GM19351 (cell line): ENCODE data around the gene SRF.
"Not testable (repeated sequence)": the region's sequence is repeated elsewhere in the genome, so short reads cannot be mapped to it uniquely, and the experiment has no call there.

Source experiments
- ATAC-seq: cut with Tn5 transposase; IDR thresholded peaks from one replicate; pipeline ENCODE4 v1.9.1; 2021; ENCODE audit warnings: mild to moderate bottlenecking, moderate library complexity; ENCODE audit not compliant: unreplicated experiment

The SRF gene

DNA sequence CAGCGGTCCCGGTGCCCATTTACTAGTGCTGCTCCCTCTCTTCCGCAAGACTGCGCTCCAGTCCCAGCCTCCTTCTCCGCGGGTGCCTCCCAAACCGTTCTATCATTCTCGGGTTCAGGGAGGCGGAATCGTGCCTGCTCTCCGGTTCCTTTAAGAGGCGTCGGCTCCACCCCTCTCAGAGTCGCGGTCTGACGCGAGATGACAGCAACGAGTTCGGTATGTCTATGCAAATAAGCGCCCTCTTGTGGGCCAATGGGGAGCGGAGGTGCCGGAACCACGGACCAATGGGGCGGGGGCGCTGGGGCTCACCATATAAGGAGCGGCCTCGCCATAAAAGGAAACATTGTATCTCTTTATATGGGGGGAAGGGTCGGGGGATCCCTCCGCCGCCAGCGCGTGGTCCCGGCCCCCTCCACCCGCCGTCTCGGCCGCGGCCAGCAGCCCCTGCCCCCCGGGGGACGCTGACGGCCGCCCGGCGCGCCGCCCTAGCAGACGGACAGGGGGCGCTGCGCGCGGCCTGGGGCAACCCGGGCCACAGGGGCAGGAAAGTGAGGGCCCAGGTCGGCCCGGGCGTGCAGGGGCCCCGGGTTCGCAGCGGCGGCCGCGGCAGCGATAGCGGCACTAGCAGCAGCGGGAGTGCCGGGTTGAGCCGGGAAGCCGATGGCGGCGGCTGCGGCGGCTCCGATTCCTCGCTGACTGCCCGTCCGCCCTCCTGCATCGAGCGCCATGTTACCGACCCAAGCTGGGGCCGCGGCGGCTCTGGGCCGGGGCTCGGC, at the start of gene SRF:
SRF (plus strand) TSS at position 339 of the 776 bp plus-strand sequence; CDS start at position 727, 388 bp downstream.
- ATAC-seq = peak; percentile 59

DNA sequence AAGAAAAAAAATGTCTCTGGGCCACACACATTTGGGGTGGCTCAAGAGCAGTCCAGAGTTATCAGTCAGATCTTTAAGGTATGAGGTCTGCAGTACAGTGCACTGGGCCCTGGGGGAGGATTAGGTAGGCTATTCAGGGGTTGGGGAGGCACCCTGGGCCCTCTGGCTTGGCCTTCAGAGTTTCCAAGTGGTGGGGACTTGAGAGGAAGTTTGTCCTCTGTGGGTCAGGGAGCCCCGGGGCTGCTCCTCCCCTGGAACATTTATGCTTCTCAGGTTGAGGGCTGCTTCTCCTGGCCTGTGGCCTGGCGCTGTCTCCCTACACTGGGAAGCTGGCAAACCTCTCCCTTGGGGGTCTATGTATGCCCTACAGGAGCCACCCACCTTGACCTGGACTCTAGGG, 48.9 kb upstream of the SRF start:
- ATAC-seq = no peak

DNA sequence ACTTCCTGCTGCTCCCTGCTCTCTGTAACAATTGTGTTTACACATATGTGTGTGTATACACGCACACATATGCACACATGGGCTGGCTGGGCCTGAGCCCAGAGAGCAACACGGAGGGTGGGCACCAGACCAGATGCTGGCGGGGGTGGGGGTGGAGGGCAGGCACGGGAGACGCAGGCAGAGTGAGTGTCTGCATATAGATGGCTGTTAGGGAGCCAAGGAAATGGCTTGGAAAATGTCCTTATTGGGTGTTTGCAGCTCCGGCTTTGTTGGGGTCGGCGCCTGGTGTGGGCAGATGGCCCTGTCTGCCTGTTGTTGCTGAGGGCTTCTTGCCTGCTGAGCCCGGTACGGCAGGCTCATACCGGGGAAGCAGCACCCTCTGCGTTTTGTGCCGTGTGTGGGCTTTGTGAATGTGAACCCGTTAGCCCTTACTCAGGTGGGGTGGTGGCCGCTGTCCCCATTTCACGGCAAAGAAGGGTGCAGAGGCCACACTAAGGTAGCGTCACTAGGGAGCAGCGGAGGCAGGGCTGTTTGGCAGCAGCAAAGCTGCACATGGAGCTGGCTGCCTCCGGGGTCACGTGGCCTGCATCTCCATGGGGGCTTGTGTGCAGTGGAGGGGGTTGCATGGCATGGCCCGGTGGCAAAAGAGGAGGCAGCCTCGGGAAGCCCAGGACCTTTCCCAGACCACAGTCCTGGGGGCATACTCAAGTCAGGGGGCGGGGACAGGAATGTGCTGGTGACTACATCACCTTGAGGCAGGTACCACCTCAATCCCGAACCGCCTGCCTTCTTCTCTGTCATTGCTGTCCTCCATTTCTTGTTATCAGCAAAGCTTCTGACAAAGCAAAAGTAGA, 47.4 kb upstream of the SRF start:
- no peak for ATAC-seq

DNA sequence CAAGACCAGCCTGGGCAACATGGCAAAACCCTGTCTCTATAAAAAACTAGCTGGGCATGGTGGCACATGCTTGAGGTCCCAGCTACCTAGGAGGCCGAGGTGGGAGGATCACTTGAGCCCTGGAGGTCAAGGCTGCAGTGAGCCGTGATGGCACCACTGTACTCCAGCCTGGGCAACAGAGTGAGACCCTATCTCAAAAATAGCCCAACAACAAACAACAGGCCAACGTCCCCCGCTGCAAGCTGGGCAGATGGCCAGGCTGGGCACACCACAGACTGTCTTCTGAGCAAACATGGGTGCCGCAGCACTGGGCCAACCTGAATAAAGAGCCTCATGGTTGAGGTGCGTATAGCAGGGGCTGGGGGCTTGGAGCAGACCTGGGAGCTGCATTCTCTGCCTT, 46.6 kb upstream of the SRF start:
- ATAC-seq = no peak

- no peak for ATAC-seq
These were observed 46.0 kb upstream of the SRF start for GRCh38 chr6:43125119-43125518.

DNA sequence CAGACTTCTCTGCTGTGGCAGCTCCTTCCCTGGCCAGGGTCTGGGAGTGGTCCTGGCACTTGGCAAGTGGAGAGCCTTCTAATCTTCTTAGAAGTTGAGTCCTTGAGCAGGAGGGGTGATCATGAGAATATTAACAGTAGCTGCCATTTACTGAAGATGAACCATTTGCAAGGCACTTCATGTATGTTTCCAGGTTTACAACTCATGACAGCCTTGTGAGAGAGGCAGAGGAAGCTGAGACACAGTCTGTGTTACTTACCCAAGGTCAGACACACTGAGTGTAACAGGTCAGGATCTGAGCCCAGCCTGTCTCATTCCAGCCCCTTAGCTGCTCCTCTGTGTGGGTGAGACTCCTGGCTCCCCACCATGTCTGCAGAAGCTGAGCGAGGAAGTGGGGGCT, 45.5 kb upstream of the SRF start:
- no peak for ATAC-seq

DNA sequence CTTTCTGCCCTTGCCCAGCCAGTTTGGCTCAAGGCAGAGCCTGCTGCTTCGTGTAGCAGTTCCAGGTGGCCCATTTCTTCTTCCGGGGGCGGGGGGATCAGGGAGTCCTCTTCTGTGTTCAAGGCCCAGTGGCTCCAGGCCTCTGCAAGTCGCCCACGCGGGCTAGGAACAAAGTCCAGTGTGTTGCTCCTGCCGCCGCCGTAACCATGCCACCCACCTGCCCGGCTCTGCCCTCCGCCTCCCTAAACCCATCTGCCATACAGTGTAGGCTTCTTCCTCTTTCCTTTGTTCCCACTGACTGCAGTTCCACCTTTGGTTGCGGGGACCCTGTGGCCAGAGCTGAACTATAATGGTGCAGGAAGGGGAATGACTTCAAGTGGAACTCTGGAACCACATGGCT, 43.9 kb upstream of the SRF start:
- ATAC-seq = no peak

DNA sequence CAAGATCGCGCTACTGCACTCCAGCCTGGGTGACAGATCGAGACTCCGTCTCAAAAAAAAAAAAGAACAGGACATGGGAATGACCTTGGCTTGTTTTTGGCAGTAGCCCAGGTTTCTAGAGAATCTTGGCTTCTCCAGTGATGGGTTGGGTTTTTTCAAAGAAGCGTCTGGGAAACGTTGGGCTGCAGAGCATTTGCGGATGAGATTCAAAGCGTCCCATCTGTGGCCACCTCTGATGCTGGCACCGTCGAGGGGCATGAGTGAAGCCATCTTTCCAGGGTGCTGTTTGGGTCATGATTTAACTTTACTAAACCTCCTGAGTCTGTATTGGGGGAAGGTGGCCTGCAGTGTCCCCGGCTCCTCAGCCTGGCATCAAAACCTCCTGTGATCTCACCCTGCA, 43.2 kb upstream of the SRF start:
- ATAC-seq = no peak

DNA sequence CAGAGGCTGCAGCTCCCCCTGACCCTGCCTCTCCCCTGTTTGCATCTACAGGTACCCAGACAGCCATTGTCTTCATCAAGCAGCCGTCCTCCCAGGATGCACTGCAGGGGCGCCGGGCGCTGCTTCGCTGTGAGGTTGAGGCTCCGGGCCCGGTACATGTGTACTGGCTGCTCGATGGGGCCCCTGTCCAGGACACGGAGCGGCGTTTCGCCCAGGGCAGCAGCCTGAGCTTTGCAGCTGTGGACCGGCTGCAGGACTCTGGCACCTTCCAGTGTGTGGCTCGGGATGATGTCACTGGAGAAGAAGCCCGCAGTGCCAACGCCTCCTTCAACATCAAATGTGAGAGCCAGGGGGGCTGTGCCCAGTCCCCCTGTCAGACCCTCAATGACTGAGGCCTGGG, 42.1 kb upstream of the SRF start:
- ATAC-seq = no peak

DNA sequence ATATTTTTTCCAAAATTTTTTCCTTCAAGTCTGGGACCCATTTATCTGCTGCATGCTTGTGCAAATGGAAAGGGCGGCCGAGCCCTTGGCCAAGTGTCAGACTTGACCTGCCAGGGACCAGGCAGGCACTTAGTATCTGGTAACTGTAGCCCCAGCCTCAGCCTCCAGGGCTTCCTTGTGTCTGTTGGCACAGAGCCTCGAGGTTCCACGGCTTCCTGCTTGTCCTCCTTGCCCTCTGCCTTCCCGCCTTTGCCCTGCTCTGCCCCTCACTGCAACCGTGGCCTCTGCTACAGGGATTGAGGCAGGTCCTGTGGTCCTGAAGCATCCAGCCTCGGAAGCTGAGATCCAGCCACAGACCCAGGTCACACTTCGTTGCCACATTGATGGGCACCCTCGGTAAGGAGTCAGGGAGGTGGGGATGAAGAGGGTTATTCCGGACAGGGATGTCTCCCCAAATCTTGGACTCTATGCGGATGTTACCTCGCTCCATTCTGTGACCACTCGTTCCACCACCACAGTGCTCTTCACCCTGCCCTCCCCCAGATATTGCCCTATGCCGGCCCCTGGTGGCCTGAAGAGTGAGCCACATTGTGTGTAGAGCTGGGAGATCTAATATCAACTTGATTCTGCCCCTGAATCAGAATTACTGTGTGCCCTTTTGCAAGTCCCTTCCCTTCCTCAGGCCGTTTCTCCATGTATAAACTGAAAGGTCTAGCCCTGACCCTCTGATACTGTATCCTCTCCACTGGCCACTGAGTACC, 41.5 kb upstream of the SRF start:
- ATAC-seq = no peak

DNA sequence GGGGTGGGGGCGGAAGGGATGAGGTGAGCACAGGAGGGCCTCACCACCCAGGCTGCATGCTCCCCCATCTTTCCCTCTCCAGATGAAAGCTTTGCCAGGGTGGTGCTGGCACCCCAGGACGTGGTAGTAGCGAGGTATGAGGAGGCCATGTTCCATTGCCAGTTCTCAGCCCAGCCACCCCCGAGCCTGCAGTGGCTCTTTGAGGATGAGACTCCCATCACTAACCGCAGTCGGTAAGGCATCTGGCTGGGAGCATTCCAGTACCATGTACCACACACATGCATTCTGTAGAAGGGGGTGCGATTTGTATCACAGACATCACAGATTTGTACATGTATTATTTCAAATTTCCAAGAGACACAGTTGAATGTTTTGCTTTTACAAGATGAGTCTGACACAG, 40.6 kb upstream of the SRF start:
- ATAC-seq = no peak

DNA sequence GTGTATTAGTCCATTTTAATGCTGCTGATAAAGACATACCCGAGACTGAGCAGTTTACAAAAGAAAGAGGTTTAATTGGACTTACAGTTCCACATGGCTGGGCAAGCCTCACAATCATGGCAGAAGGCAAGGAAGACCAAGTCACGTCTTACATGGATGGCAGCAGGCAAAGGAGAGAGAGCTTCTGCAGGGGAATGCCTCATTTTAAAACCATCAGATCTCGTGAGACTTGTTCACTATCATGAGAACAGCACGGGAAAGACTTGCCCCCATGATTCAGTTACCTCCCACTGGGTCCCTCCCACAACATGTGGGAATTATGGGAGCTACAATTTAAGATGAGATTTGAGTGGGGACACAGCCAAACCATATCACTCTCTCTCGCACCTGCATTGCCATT, 39.7 kb upstream of the SRF start:
- not testable (repeated sequence) for ATAC-seq

GRCh38 chr6:43138267-43138666, 32.8 kb upstream of the SRF start:
- ATAC-seq = no peak

DNA sequence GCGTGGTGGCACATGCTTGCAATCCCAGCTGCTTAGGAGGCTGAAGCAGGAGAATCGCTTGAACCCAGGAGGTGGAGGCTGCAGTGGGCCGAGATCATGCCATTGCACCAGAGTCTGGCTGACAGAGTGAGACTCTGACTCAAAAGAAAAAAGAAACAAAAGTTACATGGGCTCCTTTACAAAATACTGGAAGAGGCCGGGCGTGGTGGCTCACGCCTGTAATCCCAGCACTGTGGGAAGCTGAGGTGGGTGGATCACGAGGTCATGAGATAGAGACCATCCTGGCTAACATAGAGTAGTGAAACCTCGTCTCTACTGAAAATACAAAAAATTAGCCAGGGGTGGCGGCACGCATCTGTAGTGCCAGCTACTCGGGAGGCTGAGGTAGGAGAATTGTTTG, 31.1 kb upstream of the SRF start:
- not testable (repeated sequence) for ATAC-seq

DNA sequence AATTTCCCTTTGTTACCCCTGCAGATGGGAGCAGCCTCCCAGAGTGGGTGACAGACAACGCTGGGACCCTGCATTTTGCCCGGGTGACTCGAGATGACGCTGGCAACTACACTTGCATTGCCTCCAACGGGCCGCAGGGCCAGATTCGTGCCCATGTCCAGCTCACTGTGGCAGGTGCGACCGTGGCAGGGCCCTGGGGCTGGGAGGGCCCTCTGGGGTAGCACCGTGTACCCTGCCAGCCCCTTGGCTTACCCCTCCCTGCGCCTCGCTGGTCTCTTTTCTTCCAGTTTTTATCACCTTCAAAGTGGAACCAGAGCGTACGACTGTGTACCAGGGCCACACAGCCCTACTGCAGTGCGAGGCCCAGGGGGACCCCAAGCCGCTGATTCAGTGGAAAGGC, 29.4 kb upstream of the SRF start:
- ATAC-seq = no peak

- ATAC-seq = no peak
These were observed 29.0 kb upstream of the SRF start for GRCh38 chr6:43142101-43142500.

DNA sequence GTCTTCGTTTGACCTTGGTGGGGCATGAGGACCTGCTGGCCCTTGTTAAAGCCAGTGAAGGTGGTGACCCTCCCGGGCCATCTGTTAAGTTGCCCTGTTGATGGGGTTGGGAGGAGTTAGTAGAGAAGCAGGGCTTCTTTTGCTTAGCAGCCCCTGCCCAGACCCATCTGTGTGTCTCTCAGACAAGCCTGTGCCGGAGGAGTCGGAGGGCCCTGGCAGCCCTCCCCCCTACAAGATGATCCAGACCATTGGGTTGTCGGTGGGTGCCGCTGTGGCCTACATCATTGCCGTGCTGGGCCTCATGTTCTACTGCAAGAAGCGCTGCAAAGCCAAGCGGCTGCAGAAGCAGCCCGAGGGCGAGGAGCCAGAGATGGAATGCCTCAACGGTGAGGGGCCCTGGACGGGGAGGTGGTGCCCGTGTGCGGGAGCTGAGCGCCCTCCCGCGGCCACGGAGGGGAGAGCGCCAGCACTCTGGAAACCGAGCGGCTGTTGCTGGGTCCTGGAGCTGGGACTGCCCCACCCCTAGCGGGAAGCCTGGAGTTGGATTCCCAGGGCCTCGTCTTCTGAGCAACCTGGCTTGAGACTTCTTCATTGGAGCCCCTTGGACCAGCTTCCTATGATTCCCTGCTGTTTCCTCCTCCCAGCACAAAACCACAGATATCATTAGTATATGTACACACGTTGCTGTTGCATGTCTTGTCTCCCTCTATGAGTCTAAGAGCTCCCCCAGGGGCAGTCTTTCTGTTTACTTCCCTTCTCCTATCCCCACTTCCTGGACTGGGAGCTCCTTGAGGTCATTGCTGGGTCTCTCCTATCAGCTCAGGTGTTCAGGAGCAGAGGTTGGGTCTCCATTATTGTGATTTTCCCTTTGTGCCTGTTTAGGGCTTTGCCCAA, 27.6 kb upstream of the SRF start:
- peak; percentile 58 for ATAC-seq

- ATAC-seq = no peak
These were observed 26.2 kb upstream of the SRF start for GRCh38 chr6:43144879-43145278.

DNA sequence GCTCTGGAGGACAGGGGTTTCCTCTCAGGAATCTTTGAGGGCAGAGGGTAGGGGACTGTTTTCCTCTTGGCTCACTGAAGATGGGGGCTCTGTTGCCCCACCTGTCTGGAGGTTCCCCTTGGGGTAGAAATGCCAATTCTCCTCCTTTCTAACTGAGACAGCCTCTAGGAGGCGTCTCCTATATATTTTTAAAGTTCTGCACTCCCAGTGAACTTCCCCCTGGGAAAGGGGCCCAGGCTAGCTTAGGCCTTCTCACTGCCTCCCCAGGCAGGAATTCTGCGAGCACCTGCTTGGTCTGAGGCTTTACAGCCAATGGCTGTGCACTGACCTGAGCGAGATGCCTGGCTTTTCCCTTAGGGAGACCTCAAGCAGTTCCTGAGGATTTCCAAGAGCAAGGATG, 24.8 kb upstream of the SRF start:
- ATAC-seq = no peak
